NCI-H2227 (cell line): ENCODE data around the gene TBXA2R.

Source experiments
- DNase-seq: peaks from one replicate; lab custom pipeline; 2025; ENCODE audit not compliant: unreplicated experiment; lab: John Stamatoyannopoulos, UW

The TBXA2R gene

GRCh38 chr19:3607303-3608078, 816 bp upstream of the TBXA2R start:
- DNase-seq = peak; percentile 10

- no peak for DNase-seq
Observed at GRCh38 chr19:3606174-3606689, 443 bp downstream of the TBXA2R start.

GRCh38 chr19:3605770-3606169, 905 bp downstream of the TBXA2R start:
- no peak for DNase-seq

GRCh38 chr19:3605361-3605760, 1.3 kb downstream of the TBXA2R start:
- no peak for DNase-seq

- no peak for DNase-seq
Observed at GRCh38 chr19:3604987-3605343, 1.7 kb downstream of the TBXA2R start.

- no peak for DNase-seq
Observed at GRCh38 chr19:3604227-3604986, 2.3 kb downstream of the TBXA2R start.

GRCh38 chr19:3603121-3603811, 3.4 kb downstream of the TBXA2R start:
- DNase-seq = no peak

- DNase-seq = no peak
Observed at GRCh38 chr19:3601021-3601420, 5.7 kb downstream of the TBXA2R start.

- no peak for DNase-seq
Observed at GRCh38 chr19:3599776-3600187, 6.9 kb downstream of the TBXA2R start.

- no peak for DNase-seq
Observed at GRCh38 chr19:3595521-3596061, 11.1 kb downstream of the TBXA2R start.

- no peak for DNase-seq
Observed at GRCh38 chr19:3593156-3593555, 13.5 kb downstream of the TBXA2R start.

GRCh38 chr19:3591876-3592613, 14.6 kb downstream of the TBXA2R start:
- DNase-seq = no peak

- no peak for DNase-seq
Observed at GRCh38 chr19:3590991-3591659, 15.6 kb downstream of the TBXA2R start.

GRCh38 chr19:3589949-3590348, 16.7 kb downstream of the TBXA2R start:
- no peak for DNase-seq

GRCh38 chr19:3589439-3589838, 17.2 kb downstream of the TBXA2R start:
- DNase-seq = no peak

GRCh38 chr19:3586707-3587346, 19.8 kb downstream of the TBXA2R start:
- DNase-seq = no peak

- peak; percentile 19 for DNase-seq
Observed at GRCh38 chr19:3586127-3586626, 20.5 kb downstream of the TBXA2R start.

- no peak for DNase-seq
Observed at GRCh38 chr19:3585301-3586126, 21.2 kb downstream of the TBXA2R start, which contains the start of gene GIPC3. Gene GIPC3, plus strand, starts transcription at chr19:3585478. Its CDS starts 120 bp downstream, at chr19:3585598.
